Esophagus squamous epithelium (tissue), 5 donors: ENCODE results near the gene MYO18A. TPM values are rescaled to one million over a fixed set of nuclear protein-coding genes. Genes with fewer than 3 reads are reported as not detected.

Experiments used
- DNase-seq: peaks from one replicate; lab custom pipeline; 2025; lab: John Stamatoyannopoulos, UW
- H3K27ac ChIP-seq, 4 donors: fragments of 200-600 bp; sonication (generic); one replicate each; pipeline ENCODE4 v1.5.1; 2016 to 2019; ENCODE audit warnings: mild to moderate bottlenecking in 1 of 4
- H3K27me3 ChIP-seq, 4 donors: fragments of 200-600 bp; sonication (generic); 1 replicate in 3 of 4; 2 replicates in 1 of 4; pipeline versions ENCODE4 v1.5.1 to v1.6.0; 2017 to 2021; ENCODE audit warnings: antibody characterized with exemption in 1 of 4
- H3K36me3 ChIP-seq, 3 donors: fragments of 200-600 bp; sonication (generic); one replicate each; pipeline ENCODE4 v1.5.1; 2016 to 2019
- H3K4me1 ChIP-seq, 3 donors: fragments of 200-600 bp; sonication (generic); one replicate each; pipeline ENCODE4 v1.5.1; 2017 to 2019
- H3K4me3 ChIP-seq, 4 donors: fragments of 200-600 bp; sonication (generic); 1 replicate in 3 of 4; 2 replicates in 1 of 4; pipeline ENCODE4 v1.5.1; 2016 to 2019; ENCODE audit warnings: mild to moderate bottlenecking in 2 of 4, moderate library complexity in 1 of 4
- H3K9me3 ChIP-seq, 3 donors: fragments of 200-600 bp; sonication (generic); one replicate each; pipeline ENCODE4 v1.5.1; 2016 to 2019
- CTCF ChIP-seq, 6 experiments: fragments of 450-650 bp in 4 of 6; fragments of 200-600 bp in 2 of 6; sonication (generic) in 2 of 6; IDR thresholded peaks; one replicate each; pipeline ENCODE4 v1.5.1; 2016 to 2019; ENCODE audit warnings: antibody characterized with exemption in 6 of 6, mild to moderate bottlenecking in 4 of 6, moderate library complexity in 4 of 6
- POLR2A ChIP-seq, 4 donors: fragments of 450-650 bp; IDR thresholded peaks; one replicate each; pipeline ENCODE4 v1.6.1; 2017; ENCODE audit warnings: antibody characterized with exemption in 4 of 4, mild to moderate bottlenecking in 4 of 4, moderate library complexity in 3 of 4
- WGBS, 2 donors: methylation state at CpG; one replicate each; pipeline ENCODE4 v1.1.5; 2018; 5-methylcytosine and 5-hydroxymethylcytosine counted together
- intact Hi-C: fragments of 100-400 bp; cut with DNase I; formaldehyde crosslinking; loops from one replicate; pipeline ENCODE4 v1.15.0; 2022
- total RNA-seq, 4 donors: library from RNA; depleted of rRNA; stranded (reverse); fragments of >200 nt; gene quantifications; one replicate each; pipeline ENCODE4 v1.1.0, GENCODE V29; 2016
- donor health status: DM: yes; HTN: yes; CAD: no.

MYO18A gene
- total RNA-seq, 4 donors from 2014 or later, result 44.0 to 74.9 (median 68.5) TPM

DNA sequence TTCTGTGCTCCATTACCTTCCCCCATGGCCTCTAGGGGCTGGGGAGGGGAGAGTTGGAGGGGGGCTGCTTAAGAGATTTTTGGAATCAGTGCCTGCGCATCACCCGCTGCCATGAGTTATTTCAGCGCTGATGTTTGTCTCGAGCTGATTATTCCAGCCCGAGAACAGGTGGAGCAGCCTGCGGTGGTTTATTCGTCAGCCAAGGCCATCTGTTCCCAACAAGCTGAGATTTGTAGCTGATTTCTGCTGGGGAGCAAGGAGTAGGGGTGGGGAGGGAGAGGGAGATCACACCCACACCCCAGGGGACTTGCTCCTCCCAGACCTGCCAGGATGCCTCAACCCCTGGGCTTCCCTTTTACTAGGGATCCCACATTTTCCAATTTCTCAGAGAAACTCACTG lies 114.2 kb downstream of the MYO18A start:
- H3K4me1 ChIP-seq, result peaks cover 4 to 21% (median 6%) of the 10 kb centered on the region in 3 donors

DNA sequence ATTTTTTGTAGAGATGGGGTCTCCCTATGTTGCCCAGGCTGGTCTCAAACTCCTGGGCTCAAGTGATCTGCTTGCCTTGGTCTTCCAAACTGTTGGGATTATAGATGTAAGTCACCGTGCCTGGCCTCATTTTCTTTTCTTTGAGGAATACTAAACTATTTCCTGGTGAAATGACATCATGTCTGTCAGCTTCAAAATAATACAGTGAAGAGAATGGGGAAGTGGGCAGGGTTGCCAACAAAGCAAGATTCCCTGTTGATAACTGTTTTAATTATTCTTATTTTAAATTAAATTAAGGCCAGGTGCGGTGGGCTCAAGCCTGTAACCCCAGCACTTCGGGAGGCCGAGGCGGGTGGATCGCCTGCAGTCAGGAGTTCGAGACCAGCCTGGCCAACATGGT lies 116.2 kb downstream of the MYO18A start:
- 75 to 88% methylated on average over 7 of the region's 7 CpGs for WGBS, 2 donors
- DNase-seq, result no peak
- no peak for TF ChIP-seq POLR2A (IDR thresholded peaks at IDR 0.05)
- no peak for TF ChIP-seq CTCF (IDR thresholded peaks at IDR 0.05)
- Histone ChIP-seq H3K27ac (no peak overlapping the region), H3K4me3 (no peak overlapping the region), H3K27me3 (peaks cover 0 to 13% (median 0%) of the 10 kb centered on the region in 4 donors), H3K4me1 (peaks cover 0 to 6% (median 0%) of the 10 kb centered on the region in 3 donors), H3K9me3 (no peaks in the 10 kb centered on the region), H3K36me3 (no peaks in the 10 kb centered on the region)
- intact Hi-C loops, result no loop called here

More for the DNA sequence above, 114.2 kb downstream of the MYO18A start:
- Histone ChIP-seq H3K27me3 (peaks cover 0 to 13% (median 0%) of the 10 kb centered on the region in 4 donors), H3K9me3 (no peaks in the 10 kb centered on the region), H3K4me3 (no peak overlapping the region), H3K27ac (no peak overlapping the region), H3K36me3 (no peaks in the 10 kb centered on the region)
- DNase-seq, result no peak
- 29 to 39% methylated on average over 5 to 7 of the region's 7 CpGs for WGBS, 2 donors
- intact Hi-C loops, result no loop called here
- no peak for TF ChIP-seq POLR2A (IDR thresholded peaks at IDR 0.05)
- TF ChIP-seq CTCF (IDR thresholded peaks at IDR 0.05), result no peak

DNA sequence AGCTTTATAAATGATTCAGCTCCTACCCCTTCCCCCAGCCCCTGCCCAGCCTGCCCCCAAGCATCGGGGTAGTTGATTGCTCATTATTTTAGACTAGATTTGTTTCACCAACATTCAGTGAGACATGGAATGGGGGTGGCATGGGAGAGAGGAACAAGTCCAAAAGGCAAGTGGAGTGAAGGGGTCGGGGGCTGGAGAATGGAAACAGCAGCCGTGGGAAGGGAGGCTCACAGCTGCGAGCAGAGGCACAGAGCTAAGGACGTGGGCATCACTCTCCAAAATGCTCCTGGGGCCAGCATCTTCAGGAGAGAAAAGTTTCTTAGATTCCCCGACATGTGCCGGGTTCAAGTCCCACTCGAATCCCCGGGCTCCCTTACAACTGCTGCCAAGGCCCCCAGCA lies 118.0 kb downstream of the MYO18A start:
- H3K9me3 ChIP-seq, result no peaks in the 10 kb centered on the region
- no peak overlapping the region for H3K4me3 ChIP-seq
- intact Hi-C loops, result no loop called here
- H3K27me3 ChIP-seq, result peaks cover 0 to 13% (median 0%) of the 10 kb centered on the region in 4 donors
- no peaks in the 10 kb centered on the region for H3K36me3 ChIP-seq
- DNase-seq, result no peak
- TF ChIP-seq CTCF (IDR thresholded peaks at IDR 0.05) (no peak), POLR2A (IDR thresholded peaks at IDR 0.05) (no peak)
- no peak overlapping the region for H3K27ac ChIP-seq
- 83 to 88% methylated on average over 7 to 9 of the region's 9 CpGs for WGBS, 2 donors
- H3K4me1 ChIP-seq, result peaks cover 0 to 6% (median 0%) of the 10 kb centered on the region in 3 donors

- no peak for DNase-seq
- Histone ChIP-seq H3K36me3 (no peaks in the 10 kb centered on the region), H3K27ac (no peak overlapping the region), H3K4me1 (peaks cover 0 to 5% (median 0%) of the 10 kb centered on the region in 3 donors), H3K4me3 (no peak overlapping the region), H3K27me3 (peaks cover 0 to 12% (median 0%) of the 10 kb centered on the region in 4 donors), H3K9me3 (no peaks in the 10 kb centered on the region)
- intact Hi-C loops, result no loop called here
- TF ChIP-seq POLR2A (IDR thresholded peaks at IDR 0.05), result no peak
- TF ChIP-seq CTCF (IDR thresholded peaks at IDR 0.05), result no peak
- WGBS, 2 donors, result 58 to 61% methylated on average over 8 of the region's 8 CpGs
Observed at GRCh38 chr17:29061036-29061435, 119.2 kb downstream of the MYO18A start.

GRCh38 chr17:29060475-29060874 lies 119.7 kb downstream of the MYO18A start:
- H3K4me3 ChIP-seq, result no peak overlapping the region
- TF ChIP-seq CTCF (IDR thresholded peaks at IDR 0.05) (no peak), POLR2A (IDR thresholded peaks at IDR 0.05) (no peak)
- H3K27me3 ChIP-seq, result peaks cover 0 to 11% (median 0%) of the 10 kb centered on the region in 4 donors
- no peaks in the 10 kb centered on the region for H3K36me3 ChIP-seq
- no peak overlapping the region for H3K27ac ChIP-seq
- DNase-seq, result no peak
- H3K9me3 ChIP-seq, result no peaks in the 10 kb centered on the region
- 53 to 69% methylated on average over 6 of the region's 6 CpGs for WGBS, 2 donors
- no peaks in the 10 kb centered on the region for H3K4me1 ChIP-seq
- intact Hi-C loops, result no loop called here
